ENCODE data around the gene SELPLG. TPM values are rescaled to one million over a fixed set of nuclear protein-coding genes. Genes with fewer than 3 reads are reported as not detected.

Gene SELPLG
- polyA plus RNA-seq, 1 donor from 2014 or later = 0.62 TPM

GRCh38 chr12:108594960-108595710 lies 38.6 kb downstream of the SELPLG start:
- Histone ChIP-seq H3K9me2 (ENCODE audit: insufficient read depth, low read length) (no peaks in the 10 kb centered on the region), H3K79me2 (replicated peaks; ENCODE audit: insufficient read depth, low read length) (no peaks in the 10 kb centered on the region), H3K9me3 (ENCODE audit: low read length) (no peaks in the 10 kb centered on the region), H3K4me2 (ENCODE audit: low read length) (no peak overlapping the region), H3K36me3 (ENCODE audit: insufficient read depth, low read length) (no peaks in the 10 kb centered on the region), H3K4me3 (ENCODE audit: low read length) (no peak overlapping the region), H3K27ac (ENCODE audit: low read length) (no peak overlapping the region), H2AFZ (ENCODE audit: low read depth, low read length) (no peak overlapping the region), H4K20me1 (ENCODE audit: insufficient read depth) (no peaks in the 10 kb centered on the region), H3K27me3 (ENCODE audit: insufficient read depth, low read depth, low read length) (no peaks in the 10 kb centered on the region), H3F3A (ENCODE audit: insufficient read depth, low read length, poor library complexity, severe bottlenecking) (no peaks in the 10 kb centered on the region), H3K9ac (ENCODE audit: low read length) (no peak overlapping the region)
- TF ChIP-seq MXI1 (conservative IDR thresholded peaks at IDR 0.05; ENCODE audit: poor library complexity, severe bottlenecking) (no peak), EZH2 (IDR thresholded peaks at IDR 0.05; ENCODE audit: borderline replicate concordance, insufficient read depth, low read length, poor library complexity, severe bottlenecking) (no peak), POLR2AphosphoS5 (IDR thresholded peaks at IDR 0.05) (no peak), EP300 (conservative IDR thresholded peaks at IDR 0.05; ENCODE audit: poor library complexity, severe bottlenecking) (no peak), CTCF (IDR thresholded peaks at IDR 0.05; ENCODE audit: poor library complexity, severe bottlenecking) (no peak), REST (IDR thresholded peaks at IDR 0.05; ENCODE audit: borderline replicate concordance) (no peak), RAD21 (conservative IDR thresholded peaks at IDR 0.05) (no peak), TAF1 (IDR thresholded peaks at IDR 0.05; ENCODE audit: low read depth) (no peak), SMC3 (conservative IDR thresholded peaks at IDR 0.05; ENCODE audit: poor library complexity) (no peak)

DNA sequence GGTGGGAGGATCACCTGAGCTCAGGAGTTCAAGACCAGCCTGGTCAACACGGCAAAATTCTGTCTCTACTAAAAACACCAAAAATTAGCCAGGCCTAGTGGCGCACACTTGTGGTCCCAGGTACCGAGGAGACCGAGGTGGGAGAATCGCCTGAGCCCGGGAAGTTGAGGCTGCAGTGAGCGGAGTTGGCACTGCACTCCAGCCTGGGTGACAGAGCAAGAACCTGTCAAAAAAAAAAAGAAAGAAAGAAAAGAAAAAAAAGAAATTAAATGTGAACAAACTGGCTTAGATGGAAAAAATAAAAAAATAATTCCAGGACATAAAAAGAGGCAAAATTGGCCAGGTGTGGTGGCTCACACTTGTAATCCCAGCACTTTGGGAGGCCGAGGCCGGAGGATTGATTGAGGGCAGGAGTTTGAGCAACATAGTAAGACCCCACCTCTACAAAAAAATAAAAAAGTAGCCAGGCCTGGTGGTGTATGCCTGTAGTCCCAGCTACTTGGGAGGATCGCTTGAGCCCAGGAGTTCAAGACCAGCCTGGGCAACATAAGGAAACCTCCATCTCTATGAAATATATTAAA lies 39.3 kb downstream of the SELPLG start:
- Histone ChIP-seq H3K9me2 (ENCODE audit: insufficient read depth, low read length) (no peaks in the 10 kb centered on the region), H3K27me3 (ENCODE audit: insufficient read depth, low read depth, low read length) (no peaks in the 10 kb centered on the region), H3K36me3 (ENCODE audit: insufficient read depth, low read length) (no peaks in the 10 kb centered on the region), H3K4me3 (ENCODE audit: low read length) (no peak overlapping the region), H2AFZ (ENCODE audit: low read depth, low read length) (no peak overlapping the region), H3K79me2 (replicated peaks; ENCODE audit: insufficient read depth, low read length) (no peaks in the 10 kb centered on the region), H3K27ac (ENCODE audit: low read length) (no peak overlapping the region), H3K4me2 (ENCODE audit: low read length) (no peak overlapping the region), H3K9ac (ENCODE audit: low read length) (no peak overlapping the region), H3F3A (ENCODE audit: insufficient read depth, low read length, poor library complexity, severe bottlenecking) (no peaks in the 10 kb centered on the region), H3K9me3 (ENCODE audit: low read length) (no peaks in the 10 kb centered on the region), H4K20me1 (ENCODE audit: insufficient read depth) (no peaks in the 10 kb centered on the region)
- no peak for TF ChIP-seq RAD21 (conservative IDR thresholded peaks at IDR 0.05)
- TF ChIP-seq POLR2AphosphoS5 (IDR thresholded peaks at IDR 0.05) = no peak
- TF ChIP-seq SMC3 (conservative IDR thresholded peaks at IDR 0.05; ENCODE audit: poor library complexity) = no peak
- TF ChIP-seq REST (IDR thresholded peaks at IDR 0.05; ENCODE audit: borderline replicate concordance) = no peak
- no peak for TF ChIP-seq TAF1 (IDR thresholded peaks at IDR 0.05; ENCODE audit: low read depth)
- TF ChIP-seq MXI1 (conservative IDR thresholded peaks at IDR 0.05; ENCODE audit: poor library complexity, severe bottlenecking) = no peak
- TF ChIP-seq CTCF (IDR thresholded peaks at IDR 0.05; ENCODE audit: poor library complexity, severe bottlenecking) = no peak
- no peak for TF ChIP-seq EP300 (conservative IDR thresholded peaks at IDR 0.05; ENCODE audit: poor library complexity, severe bottlenecking)
- TF ChIP-seq EZH2 (IDR thresholded peaks at IDR 0.05; ENCODE audit: borderline replicate concordance, insufficient read depth, low read length, poor library complexity, severe bottlenecking) = no peak
